ENCODE data around the gene CELF2. TPM values are rescaled to one million over a fixed set of nuclear protein-coding genes. Genes with fewer than 3 reads are reported as not detected.

CELF2 gene
- total RNA-seq, 1 experiment from 2014 or later, result not detected

DNA sequence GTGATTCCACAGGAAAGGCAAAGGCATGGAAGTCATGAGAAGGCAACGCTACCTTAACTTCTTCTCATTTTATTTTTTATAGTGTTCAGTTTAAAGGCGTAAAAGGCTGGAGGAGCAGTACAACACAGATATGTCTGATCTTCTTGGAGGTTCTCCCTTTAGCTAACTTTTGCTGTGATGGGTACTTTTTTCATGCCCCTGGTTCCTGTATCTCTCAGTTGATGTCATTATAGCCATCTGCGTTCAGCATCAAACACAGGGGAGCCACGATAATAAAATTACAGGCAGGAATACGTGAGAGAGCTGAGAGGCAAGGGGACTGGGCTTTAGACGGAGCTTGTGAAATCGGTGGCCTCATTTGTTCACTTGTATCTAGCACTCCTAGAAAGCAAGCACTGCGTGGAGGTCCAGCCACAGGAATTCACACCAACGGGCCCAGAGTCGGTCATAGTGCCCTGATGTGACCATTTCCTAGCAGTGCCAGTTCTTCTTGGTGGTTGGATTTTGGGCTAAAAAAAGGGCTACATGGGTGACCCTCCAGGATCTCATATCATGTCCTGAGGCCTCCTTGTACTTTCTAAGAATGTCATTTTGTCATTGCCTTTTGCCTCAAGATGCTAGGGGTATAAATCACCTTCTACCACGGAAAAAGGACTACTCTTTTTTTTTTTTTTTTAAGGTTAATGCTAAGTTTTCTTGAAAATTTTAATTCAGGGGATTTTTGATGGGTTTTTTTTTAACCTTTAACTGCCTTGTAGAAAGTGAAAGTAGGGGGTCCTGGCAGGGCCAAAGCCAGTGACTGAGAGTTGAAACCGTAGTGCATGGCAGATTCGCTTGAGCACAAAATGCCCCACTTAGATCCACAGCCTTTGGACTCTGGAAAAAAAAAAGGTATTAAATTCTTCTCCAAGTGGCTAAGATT is 191.5 kb downstream of the CELF2 start:
- ChIA-PET POLR2A (ENCODE audit: low non-redundant PET) (no interaction called here), CTCF (no interaction called here)
- Histone ChIP-seq H3K9me3 (ENCODE audit: low read depth, low read length, poor library complexity, severe bottlenecking) (no peaks in the 10 kb centered on the region), H3K27ac (ENCODE audit: low read depth, low read length, poor library complexity, severe bottlenecking) (no peak overlapping the region), H3K27me3 (replicated peaks; ENCODE audit: insufficient read depth, low read depth, low read length, poor library complexity) (peaks cover 80% of the 10 kb centered on the region), H3K4me3 (ENCODE audit: low read depth, low read length, poor library complexity, severe bottlenecking) (no peak overlapping the region), H3K4me1 (ENCODE audit: insufficient read depth, low read length, poor library complexity, severe bottlenecking) (no peaks in the 10 kb centered on the region), H3K36me3 (ENCODE audit: insufficient read depth, low read length, poor library complexity, severe bottlenecking) (no peaks in the 10 kb centered on the region)
- DNase-seq (ENCODE audit: low spot score), result no peak
- BruUV-seq (replicated peaks), result no TSS peak
- intact Hi-C loops (cut with micrococcal nuclease; ENCODE audit: unreplicated experiment), result no loop called here
- TF ChIP-seq EZH2 (IDR thresholded peaks at IDR 0.05; ENCODE audit: borderline replicate concordance, low read depth, low read length, poor library complexity, severe bottlenecking) (no peak), CTCF (conservative IDR thresholded peaks at IDR 0.05; ENCODE audit: low read depth, low read length) (no peak)

DNA sequence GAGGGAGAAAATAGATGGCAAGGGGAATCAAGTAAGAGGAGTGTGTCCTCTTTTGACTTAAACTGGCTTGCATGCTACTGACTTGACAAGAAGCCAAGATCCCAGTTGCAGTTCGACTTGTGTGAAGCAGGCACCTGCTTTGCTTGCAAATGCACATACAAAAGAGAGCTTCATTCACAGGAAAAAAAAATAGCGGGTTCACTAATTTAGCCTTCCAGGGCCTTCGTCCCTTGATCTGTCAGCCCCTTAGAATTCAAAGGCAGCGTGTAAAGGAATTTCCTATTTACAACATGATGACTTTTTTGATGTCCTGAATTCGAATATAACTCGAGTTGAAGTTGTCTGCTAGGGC is 192.1 kb downstream of the CELF2 start:
- Histone ChIP-seq H3K4me1 (ENCODE audit: insufficient read depth, low read length, poor library complexity, severe bottlenecking) (no peaks in the 10 kb centered on the region), H3K36me3 (ENCODE audit: insufficient read depth, low read length, poor library complexity, severe bottlenecking) (no peaks in the 10 kb centered on the region), H3K27me3 (replicated peaks; ENCODE audit: insufficient read depth, low read depth, low read length, poor library complexity) (peaks cover 80% of the 10 kb centered on the region), H3K4me3 (ENCODE audit: low read depth, low read length, poor library complexity, severe bottlenecking) (no peak overlapping the region), H3K9me3 (ENCODE audit: low read depth, low read length, poor library complexity, severe bottlenecking) (no peaks in the 10 kb centered on the region), H3K27ac (ENCODE audit: low read depth, low read length, poor library complexity, severe bottlenecking) (no peak overlapping the region)
- intact Hi-C loops (cut with micrococcal nuclease; ENCODE audit: unreplicated experiment), result no loop called here
- TF ChIP-seq CTCF (conservative IDR thresholded peaks at IDR 0.05; ENCODE audit: low read depth, low read length), result no peak
- TF ChIP-seq EZH2 (IDR thresholded peaks at IDR 0.05; ENCODE audit: borderline replicate concordance, low read depth, low read length, poor library complexity, severe bottlenecking), result no peak
- CTCF ChIA-PET, result no interaction called here
- BruUV-seq (replicated peaks), result no TSS peak
- POLR2A ChIA-PET (ENCODE audit: low non-redundant PET), result no interaction called here
- DNase-seq (ENCODE audit: low spot score), result no peak

- Histone ChIP-seq H3K27ac (ENCODE audit: low read depth, low read length, poor library complexity, severe bottlenecking) (no peak overlapping the region), H3K4me1 (ENCODE audit: insufficient read depth, low read length, poor library complexity, severe bottlenecking) (no peaks in the 10 kb centered on the region), H3K36me3 (ENCODE audit: insufficient read depth, low read length, poor library complexity, severe bottlenecking) (no peaks in the 10 kb centered on the region), H3K4me3 (ENCODE audit: low read depth, low read length, poor library complexity, severe bottlenecking) (no peak overlapping the region), H3K9me3 (ENCODE audit: low read depth, low read length, poor library complexity, severe bottlenecking) (no peaks in the 10 kb centered on the region), H3K27me3 (replicated peaks; ENCODE audit: insufficient read depth, low read depth, low read length, poor library complexity) (peaks cover 80% of the 10 kb centered on the region)
- DNase-seq (ENCODE audit: low spot score), result no peak
- CTCF ChIA-PET, result no interaction called here
- no peak for TF ChIP-seq EZH2 (IDR thresholded peaks at IDR 0.05; ENCODE audit: borderline replicate concordance, low read depth, low read length, poor library complexity, severe bottlenecking)
- TF ChIP-seq CTCF (conservative IDR thresholded peaks at IDR 0.05; ENCODE audit: low read depth, low read length), result no peak
- intact Hi-C loops (cut with micrococcal nuclease; ENCODE audit: unreplicated experiment), result no loop called here
- POLR2A ChIA-PET (ENCODE audit: low non-redundant PET), result no interaction called here
- no TSS peak for BruUV-seq (replicated peaks)
These were observed 192.7 kb downstream of the CELF2 start for GRCh38 chr10:11210211-11210922.
